Tibial nerve (tissue), 4 donors: ENCODE measurements around the gene UQCC5.

Experiments used
- CTCF ChIP-seq, 5 experiments: fragments of 200-600 bp in 3 of 5; fragments of 450-650 bp in 2 of 5; sonication (generic) in 3 of 5; IDR thresholded peaks; one replicate each; pipeline ENCODE4 v1.5.1; 2016 to 2019; ENCODE audit warnings: antibody characterized with exemption in 5 of 5, mild to moderate bottlenecking in 3 of 5, moderate library complexity in 2 of 5
- EP300 ChIP-seq, 2 donors: sonication (generic); formaldehyde crosslinking; IDR thresholded peaks; one replicate each; pipeline ENCODE4 v1.6.1; 2017; ENCODE audit warnings: antibody characterized with exemption in 2 of 2, mild to moderate bottlenecking in 1 of 2
- POLR2A ChIP-seq, 2 donors: fragments of 450-650 bp; IDR thresholded peaks; one replicate each; pipeline ENCODE4 v1.6.1; 2017; ENCODE audit warnings: antibody characterized with exemption in 2 of 2, mild to moderate bottlenecking in 2 of 2, moderate library complexity in 2 of 2

DNA sequence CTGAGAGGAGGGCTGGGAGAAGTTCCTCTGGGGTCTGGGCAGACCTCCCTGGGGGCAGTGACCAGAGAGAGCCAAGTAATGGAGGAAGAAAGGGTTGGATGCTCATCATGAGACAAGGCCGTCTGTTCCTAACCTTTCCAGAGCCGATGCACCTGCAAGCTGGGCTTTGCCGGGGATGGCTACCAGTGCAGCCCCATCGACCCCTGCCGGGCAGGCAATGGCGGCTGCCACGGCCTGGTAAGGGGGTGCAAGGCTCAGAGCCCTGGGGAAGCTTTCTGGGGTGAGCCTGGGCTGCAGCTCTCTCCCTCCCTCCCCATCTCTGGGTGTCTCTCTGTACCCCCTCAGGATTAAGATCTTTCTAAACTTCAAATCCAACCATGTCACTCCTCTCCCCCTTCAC, 24.9 kb upstream of the UQCC5 start:
- TF ChIP-seq CTCF (IDR thresholded peaks at IDR 0.05), result no peak
- TF ChIP-seq EP300 (IDR thresholded peaks at IDR 0.05), result no peak
- TF ChIP-seq POLR2A (IDR thresholded peaks at IDR 0.05), result no peak
